Renal cortex interstitium (tissue), 11 donors: ENCODE measurements around the gene NEURL4. TPM values are rescaled to one million over a fixed set of nuclear protein-coding genes. Genes with fewer than 3 reads are reported as not detected.

Experiments
- DNase-seq, 11 donors: peaks; one replicate each; pipeline ENCODE4 v3.0.0-alpha.2; 2013; ENCODE audit warnings: low read depth in 9 of 11, low spot score in 4 of 11; ENCODE audit errors: extremely low read depth in 1 of 11
- polyA plus RNA-seq, 3 donors: library from polyadenylated mRNA; unstranded; fragments of 120-200 nt; gene quantifications; one replicate each; pipeline ENCODE4 v1.2.1, GENCODE V29; 2013; ENCODE audit not compliant: insufficient read length in 3 of 3

Gene NEURL4
- polyA plus RNA-seq, 3 donors: 30.6 to 38.2 (median 36.1) TPM

- no peak for DNase-seq
Measured at GRCh38 chr17:7328009-7328408, 1.1 kb downstream of the NEURL4 start.

GRCh38 chr17:7327501-7327900 is 1.6 kb downstream of the NEURL4 start:
- no peak for DNase-seq

- no peak for DNase-seq
Measured at GRCh38 chr17:7327056-7327455, 2.1 kb downstream of the NEURL4 start.

GRCh38 chr17:7326186-7326585 is 2.9 kb downstream of the NEURL4 start:
- DNase-seq: no peak

GRCh38 chr17:7325031-7325528 is 4.1 kb downstream of the NEURL4 start:
- DNase-seq: no peak

- DNase-seq: no peak
Measured at GRCh38 chr17:7324438-7324779, 4.7 kb downstream of the NEURL4 start.

- no peak for DNase-seq
Measured at GRCh38 chr17:7323731-7324437, 5.3 kb downstream of the NEURL4 start.

- DNase-seq: no peak
Measured at GRCh38 chr17:7322520-7323194, 6.5 kb downstream of the NEURL4 start.

GRCh38 chr17:7321466-7321865 is 7.7 kb downstream of the NEURL4 start:
- no peak for DNase-seq

GRCh38 chr17:7318121-7318860 is 10.8 kb downstream of the NEURL4 start:
- no peak for DNase-seq

GRCh38 chr17:7317161-7317803 is 11.9 kb downstream of the NEURL4 start:
- DNase-seq: no peak

- DNase-seq: no peak
Measured at GRCh38 chr17:7315570-7316235, 13.4 kb downstream of the NEURL4 start.

- peak in 8 of 11 donors; percentile 80 to 86 (median 82) for DNase-seq
Measured at GRCh38 chr17:7314719-7315569, 14.2 kb downstream of the NEURL4 start, which contains the start of gene GPS2. TSS of gene GPS2 (minus strand) at chr17:7315360. CDS start at chr17:7315052, 308 bp downstream.

- no peak for DNase-seq
Measured at GRCh38 chr17:7313890-7314718, 15.0 kb downstream of the NEURL4 start.

GRCh38 chr17:7313088-7313889 is 15.8 kb downstream of the NEURL4 start:
- DNase-seq: no peak

GRCh38 chr17:7312432-7313087 is 16.6 kb downstream of the NEURL4 start:
- no peak for DNase-seq
